GM12864 (cell line): ENCODE measurements around the gene GAA.

Source experiments
- DNase-seq: peaks from one replicate; pipeline ENCODE4 v3.0.0-alpha.2; 2011; ENCODE audit warnings: low read depth
- H3K4me3 ChIP-seq: 2 replicates; pipeline ENCODE4 v1.5.1; 2011; ENCODE audit warnings: mild to moderate bottlenecking, low read depth, low read length, control low read depth
- CTCF ChIP-seq: IDR thresholded peaks from 2 replicates; pipeline ENCODE4 v1.5.1; 2011; ENCODE audit warnings: low read depth, mild to moderate bottlenecking, moderate library complexity, low read length, control low read depth, inconsistent platforms; ENCODE audit errors: missing control alignments

The GAA gene

GRCh38 chr17:80101011-80101945 is at the start of gene GAA:
Gene GAA (plus strand): TSS chr17:80101581. CDS start chr17:80104587, 3,006 bp downstream.
- H3K4me3 ChIP-seq = peak within 1 kb of the TSS; percentile 78
- peak; percentile 81 for TF ChIP-seq CTCF
- DNase-seq = peak; percentile 22

- no peak for DNase-seq
- H3K4me3 ChIP-seq = no peak overlapping the region
- no peak for TF ChIP-seq CTCF
Measured at GRCh38 chr17:80051681-80052080, 49.7 kb upstream of the GAA start.

- no peak for DNase-seq
- no peak overlapping the region for H3K4me3 ChIP-seq
- no peak for TF ChIP-seq CTCF
Measured at GRCh38 chr17:80053102-80053501, 48.3 kb upstream of the GAA start.

- no peak for DNase-seq
- no peak overlapping the region for H3K4me3 ChIP-seq
- TF ChIP-seq CTCF = no peak
Measured at GRCh38 chr17:80055597-80055996, 45.8 kb upstream of the GAA start.

- DNase-seq = no peak
- no peak for TF ChIP-seq CTCF
Measured at GRCh38 chr17:80058311-80058955, 42.9 kb upstream of the GAA start.

GRCh38 chr17:80060644-80061043 is 40.7 kb upstream of the GAA start:
- no peak for TF ChIP-seq CTCF
- no peak for DNase-seq
- H3K4me3 ChIP-seq = no peak overlapping the region

More at GRCh38 chr17:80058311-80058955, 42.9 kb upstream of the GAA start:
- no peak overlapping the region for H3K4me3 ChIP-seq
